Activated T-cell treated with anti-CD3 and anti-CD28 coated beads, Interleukin-2, amount 50 U/mL, for 24 hours (primary cell): Measurements from ENCODE around the gene S100A7.

Experiments used
- DNase-seq: peaks from one replicate; pipeline ENCODE4 v3.0.0-alpha.2; 2020
- H3K27ac Mint-ChIP-seq: 2 replicates; pipeline ENCODE4 v1.8.0; 2020; ENCODE audit warnings: mild to moderate bottlenecking, mixed read lengths
- H3K27me3 Mint-ChIP-seq: 2 replicates; pipeline ENCODE4 v1.8.0; 2020; ENCODE audit warnings: mixed read lengths
- H3K36me3 Mint-ChIP-seq: 2 replicates; pipeline ENCODE4 v1.8.0; 2020; ENCODE audit warnings: low read depth, mixed read lengths
- H3K4me1 Mint-ChIP-seq: 2 replicates; pipeline ENCODE4 v1.8.0; 2020; ENCODE audit warnings: low read depth, mixed read lengths
- H3K4me3 Mint-ChIP-seq: 2 replicates; pipeline ENCODE4 v1.8.0; 2020; ENCODE audit warnings: mild to moderate bottlenecking, moderate library complexity, mixed read lengths
- H3K9me3 Mint-ChIP-seq: 2 replicates; pipeline ENCODE4 v1.8.0; 2020; ENCODE audit warnings: mixed read lengths

S100A7 gene

GRCh38 chr1:153460551-153460950 is at the start of gene S100A7:
Gene S100A7, minus strand, starts transcription at chr1:153460651. Its CDS starts 1,638 bp downstream, at chr1:153459013.
- peaks cover under 1% of the 10 kb centered on the region for H3K4me1 Mint-ChIP-seq
- DNase-seq = no peak
- no peak within 1 kb of the TSS for H3K27ac Mint-ChIP-seq
- H3K4me3 Mint-ChIP-seq = no peak within 1 kb of the TSS
- peaks cover 36% of the 10 kb centered on the region for H3K27me3 Mint-ChIP-seq
- no peaks in the 10 kb centered on the region for H3K9me3 Mint-ChIP-seq
- H3K36me3 Mint-ChIP-seq = no peaks in the 10 kb centered on the region

- Mint-ChIP-seq H3K27ac (no peak overlapping the region), H3K36me3 (no peaks in the 10 kb centered on the region), H3K4me3 (no peak overlapping the region), H3K4me1 (peaks cover 9% of the 10 kb centered on the region), H3K27me3 (no peaks in the 10 kb centered on the region), H3K9me3 (no peaks in the 10 kb centered on the region)
- DNase-seq = peak; percentile 79
Observed at GRCh38 chr1:153509729-153510354, 49.4 kb upstream of the S100A7 start.

GRCh38 chr1:153509036-153509435 is 48.6 kb upstream of the S100A7 start:
- no peaks in the 10 kb centered on the region for H3K27me3 Mint-ChIP-seq
- no peaks in the 10 kb centered on the region for H3K9me3 Mint-ChIP-seq
- H3K4me1 Mint-ChIP-seq = peaks cover 13% of the 10 kb centered on the region
- no peak overlapping the region for H3K4me3 Mint-ChIP-seq
- DNase-seq = no peak
- H3K36me3 Mint-ChIP-seq = no peaks in the 10 kb centered on the region
- H3K27ac Mint-ChIP-seq = no peak overlapping the region

GRCh38 chr1:153507926-153508583 is 47.6 kb upstream of the S100A7 start:
- no peaks in the 10 kb centered on the region for H3K27me3 Mint-ChIP-seq
- H3K4me3 Mint-ChIP-seq = no peak overlapping the region
- H3K27ac Mint-ChIP-seq = no peak overlapping the region
- H3K9me3 Mint-ChIP-seq = no peaks in the 10 kb centered on the region
- H3K36me3 Mint-ChIP-seq = no peaks in the 10 kb centered on the region
- H3K4me1 Mint-ChIP-seq = peaks cover 12% of the 10 kb centered on the region
- no peak for DNase-seq

- H3K9me3 Mint-ChIP-seq = no peaks in the 10 kb centered on the region
- no peaks in the 10 kb centered on the region for H3K36me3 Mint-ChIP-seq
- no peak overlapping the region for H3K27ac Mint-ChIP-seq
- no peak overlapping the region for H3K4me3 Mint-ChIP-seq
- H3K27me3 Mint-ChIP-seq = no peaks in the 10 kb centered on the region
- H3K4me1 Mint-ChIP-seq = peaks cover 12% of the 10 kb centered on the region
- no peak for DNase-seq
Observed at GRCh38 chr1:153506831-153507413, 46.5 kb upstream of the S100A7 start.

GRCh38 chr1:153506386-153506785 is 45.9 kb upstream of the S100A7 start:
- peaks cover 10% of the 10 kb centered on the region for H3K4me1 Mint-ChIP-seq
- H3K27ac Mint-ChIP-seq = no peak overlapping the region
- H3K9me3 Mint-ChIP-seq = no peaks in the 10 kb centered on the region

GRCh38 chr1:153505576-153505975 is 45.1 kb upstream of the S100A7 start:
- H3K27me3 Mint-ChIP-seq = no peaks in the 10 kb centered on the region
- H3K36me3 Mint-ChIP-seq = no peaks in the 10 kb centered on the region
- no peak overlapping the region for H3K4me3 Mint-ChIP-seq
- no peak for DNase-seq
- H3K9me3 Mint-ChIP-seq = no peaks in the 10 kb centered on the region
- peaks cover 4% of the 10 kb centered on the region for H3K4me1 Mint-ChIP-seq
- H3K27ac Mint-ChIP-seq = no peak overlapping the region

More at GRCh38 chr1:153506386-153506785, 45.9 kb upstream of the S100A7 start:
- no peak for DNase-seq
- Mint-ChIP-seq H3K4me3 (no peak overlapping the region), H3K36me3 (no peaks in the 10 kb centered on the region), H3K27me3 (no peaks in the 10 kb centered on the region)

- H3K36me3 Mint-ChIP-seq = no peaks in the 10 kb centered on the region
- H3K27me3 Mint-ChIP-seq = peaks cover 4% of the 10 kb centered on the region
- peaks cover 4% of the 10 kb centered on the region for H3K4me1 Mint-ChIP-seq
- no peak overlapping the region for H3K4me3 Mint-ChIP-seq
- no peak overlapping the region for H3K27ac Mint-ChIP-seq
- no peaks in the 10 kb centered on the region for H3K9me3 Mint-ChIP-seq
- no peak for DNase-seq
Observed at GRCh38 chr1:153503766-153504165, 43.3 kb upstream of the S100A7 start.

- Mint-ChIP-seq H3K4me3 (no peak overlapping the region), H3K27ac (no peak overlapping the region), H3K36me3 (no peaks in the 10 kb centered on the region), H3K27me3 (peaks cover 18% of the 10 kb centered on the region), H3K9me3 (no peaks in the 10 kb centered on the region), H3K4me1 (no peaks in the 10 kb centered on the region)
- DNase-seq = no peak
Observed at GRCh38 chr1:153498746-153499145, 38.3 kb upstream of the S100A7 start.

GRCh38 chr1:153495536-153495935 is 35.1 kb upstream of the S100A7 start:
- H3K4me3 Mint-ChIP-seq = no peak overlapping the region
- no peak overlapping the region for H3K27ac Mint-ChIP-seq
- no peaks in the 10 kb centered on the region for H3K9me3 Mint-ChIP-seq
- peaks cover 18% of the 10 kb centered on the region for H3K27me3 Mint-ChIP-seq
- H3K4me1 Mint-ChIP-seq = no peaks in the 10 kb centered on the region
- DNase-seq = no peak
- no peaks in the 10 kb centered on the region for H3K36me3 Mint-ChIP-seq

GRCh38 chr1:153494976-153495535 is 34.6 kb upstream of the S100A7 start:
- peaks cover 17% of the 10 kb centered on the region for H3K27me3 Mint-ChIP-seq
- H3K9me3 Mint-ChIP-seq = no peaks in the 10 kb centered on the region
- peak; percentile 83 for DNase-seq
- no peak overlapping the region for H3K4me3 Mint-ChIP-seq
- H3K4me1 Mint-ChIP-seq = no peaks in the 10 kb centered on the region
- H3K27ac Mint-ChIP-seq = no peak overlapping the region
- H3K36me3 Mint-ChIP-seq = no peaks in the 10 kb centered on the region

- Mint-ChIP-seq H3K27ac (no peak overlapping the region), H3K36me3 (no peaks in the 10 kb centered on the region), H3K9me3 (no peaks in the 10 kb centered on the region), H3K27me3 (peaks cover 13% of the 10 kb centered on the region), H3K4me1 (no peaks in the 10 kb centered on the region), H3K4me3 (no peak overlapping the region)
- DNase-seq = no peak
Observed at GRCh38 chr1:153493343-153493960, 33.0 kb upstream of the S100A7 start.

GRCh38 chr1:153490272-153491051 is 30.0 kb upstream of the S100A7 start:
- no peak overlapping the region for H3K27ac Mint-ChIP-seq

GRCh38 chr1:153488731-153489130 is 28.3 kb upstream of the S100A7 start:
- H3K36me3 Mint-ChIP-seq = no peaks in the 10 kb centered on the region
- no peaks in the 10 kb centered on the region for H3K9me3 Mint-ChIP-seq
- no peaks in the 10 kb centered on the region for H3K4me1 Mint-ChIP-seq
- no peak overlapping the region for H3K4me3 Mint-ChIP-seq
- DNase-seq = no peak
- H3K27ac Mint-ChIP-seq = no peak overlapping the region
- H3K27me3 Mint-ChIP-seq = peaks cover 14% of the 10 kb centered on the region

More at GRCh38 chr1:153490272-153491051, 30.0 kb upstream of the S100A7 start:
- Mint-ChIP-seq H3K36me3 (no peaks in the 10 kb centered on the region), H3K9me3 (no peaks in the 10 kb centered on the region), H3K4me3 (no peak overlapping the region), H3K27me3 (peaks cover 2% of the 10 kb centered on the region), H3K4me1 (no peaks in the 10 kb centered on the region)
- DNase-seq = no peak
